Measurements from ENCODE around the gene DENND1B.

GRCh38 chr1:197735461-197735860 is 39.8 kb downstream of the DENND1B start:
- TF ChIP-seq CTCF (IDR thresholded peaks at IDR 0.05; ENCODE audit: low read depth, low read length) (no peak), EZH2phosphoT487 (IDR thresholded peaks at IDR 0.05; ENCODE audit: low read depth) (no peak)

All from OCI-LY3 (cell line).